Caco-2 (cell line): ENCODE measurements around the gene PCGF1. TPM values are rescaled to one million over a fixed set of nuclear protein-coding genes. Genes with fewer than 3 reads are reported as not detected.
A peak's percentile ranks its signal among the peaks of the same experiment; 100 is the strongest.

Source experiments
- BruUV-seq: library from RNA; stranded (reverse); fragments of 400-500 nt; replicated peaks from 2 replicates; lab custom pipeline; 2021; lab: Mats Ljungman, UMichigan
- CTCF ChIA-PET: fragments of 300-600 bp; sonication (Branson Sonifier 250); formaldehyde crosslinking; loops from one replicate; lab custom pipeline; 2022; ENCODE audit warnings: antibody characterized with exemption; lab: Charles Lee
- POLR2A ChIA-PET: fragments of 300-600 bp; sonication (Branson Sonifier 250); formaldehyde crosslinking; loops from one replicate; lab custom pipeline; 2022; ENCODE audit warnings: antibody characterized with exemption; lab: Charles Lee
- DNase-seq, 2 experiments: peaks; one replicate each; pipeline versions ENCODE4 v3.0.0 to v3.0.0-alpha.2; 2020 to 2022
- H3K27me3 ChIP-seq: replicated peaks from 2 replicates; pipeline ENCODE4 v1.6.0; 2011; ENCODE audit warnings: low read length; ENCODE audit not compliant: control insufficient read depth, insufficient read depth
- H3K36me3 ChIP-seq: 2 replicates; pipeline ENCODE4 v1.5.1; 2011; ENCODE audit warnings: low read length; ENCODE audit not compliant: control insufficient read depth, insufficient read depth
- H3K4me1 ChIP-seq: fragments of 250-450 bp; sonication (Bioruptor Pico); 2 replicates; pipeline ENCODE4 v1.5.1; 2020; ENCODE audit warnings: mild to moderate bottlenecking
- H3K4me3 ChIP-seq: 2 replicates; pipeline ENCODE4 v1.5.1; 2011; ENCODE audit warnings: low read depth, mild to moderate bottlenecking, control low read depth, low read length
- H3K9me3 ChIP-seq: fragments of 250-450 bp; sonication (Bioruptor Pico); 2 replicates; pipeline ENCODE4 v1.5.1; 2020; ENCODE audit warnings: mild to moderate bottlenecking, moderate library complexity
- H3K27ac Mint-ChIP-seq: one replicate; pipeline ENCODE4 v1.8.0; 2022; ENCODE audit warnings: mixed read lengths; ENCODE audit not compliant: unreplicated experiment
- H3K27me3 Mint-ChIP-seq: one replicate; pipeline ENCODE4 v1.8.0; 2022; ENCODE audit warnings: mixed read lengths; ENCODE audit not compliant: insufficient read depth, unreplicated experiment
- H3K36me3 Mint-ChIP-seq: one replicate; pipeline ENCODE4 v1.8.0; 2022; ENCODE audit warnings: mild to moderate bottlenecking, mixed read lengths; ENCODE audit not compliant: insufficient read depth, unreplicated experiment
- H3K4me1 Mint-ChIP-seq: one replicate; pipeline ENCODE4 v1.8.0; 2022; ENCODE audit warnings: low read depth, mixed read lengths; ENCODE audit not compliant: unreplicated experiment
- H3K4me3 Mint-ChIP-seq: one replicate; pipeline ENCODE4 v1.8.0; 2022; ENCODE audit warnings: mild to moderate bottlenecking, moderate library complexity, mixed read lengths; ENCODE audit not compliant: unreplicated experiment
- H3K9me3 Mint-ChIP-seq: one replicate; pipeline ENCODE4 v1.8.0; 2022; ENCODE audit warnings: mixed read lengths; ENCODE audit not compliant: unreplicated experiment
- intact Hi-C: fragments of 100-400 bp; cut with micrococcal nuclease; formaldehyde crosslinking; loops from one replicate; pipeline ENCODE4 v1.10.0; 2022; ENCODE audit not compliant: unreplicated experiment
- total RNA-seq: library from RNA; stranded (reverse); gene quantifications from 2 replicates; pipeline ENCODE4 v1.2.3, GENCODE V29; 2022
- TF ChIP-seq, protein P1 (sequence below), 2 experiments: fragments of 200-600 bp in 1 of 2; IDR thresholded peaks; 1 replicate in 1 of 2; 2 replicates in 1 of 2; pipeline versions ENCODE4 v1.5.1 to v1.8.0; 2011 to 2022; ENCODE audit warnings: antibody characterized with exemption in 1 of 2, control low read depth in 1 of 2, inconsistent platforms in 1 of 2, low read depth in 1 of 2, low read length in 1 of 2, mild to moderate bottlenecking in 1 of 2, moderate library complexity in 1 of 2; ENCODE audit not compliant: insufficient read depth in 1 of 2, severe bottlenecking in 1 of 2, unreplicated experiment in 1 of 2

Gene PCGF1
- total RNA-seq, 1 experiment from 2014 or later = 29.7 TPM

DNA sequence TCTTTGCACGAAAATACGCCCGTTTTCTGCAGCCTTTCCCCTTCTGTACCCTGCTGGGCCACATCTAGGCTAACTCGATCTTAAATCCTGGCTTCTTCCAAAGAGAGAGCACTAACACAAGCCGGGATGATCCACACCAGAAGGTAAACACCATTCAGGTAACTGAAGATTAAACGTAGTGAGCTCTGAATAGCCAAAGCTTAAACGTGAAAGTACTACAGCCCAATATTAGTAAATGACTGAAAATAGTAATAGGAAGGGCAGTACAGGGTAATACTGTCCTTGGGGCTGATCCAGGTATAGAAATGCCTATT is 34.6 kb downstream of the PCGF1 start:
- no peaks in the 10 kb centered on the region for H3K9me3 ChIP-seq
- peak overlapping the region; percentile 95 for H3K27ac Mint-ChIP-seq
- CTCF ChIA-PET = interaction anchor here (1.1 to 1.7 kb wide), 5 partner anchors 10 to 59 kb away, joined by 3 to 7 read pairs (median 6); partner anchors contain the start of genes CCDC142, TTC31 and WBP1
- H3K27me3 Mint-ChIP-seq = no peaks in the 10 kb centered on the region
- BruUV-seq = TSS peak; percentile 89
- H3K9me3 Mint-ChIP-seq = no peaks in the 10 kb centered on the region
- H3K4me1 Mint-ChIP-seq = peaks cover 8% of the 10 kb centered on the region
- peaks cover 52% of the 10 kb centered on the region for H3K36me3 Mint-ChIP-seq
- TF ChIP-seq, protein P1, sequence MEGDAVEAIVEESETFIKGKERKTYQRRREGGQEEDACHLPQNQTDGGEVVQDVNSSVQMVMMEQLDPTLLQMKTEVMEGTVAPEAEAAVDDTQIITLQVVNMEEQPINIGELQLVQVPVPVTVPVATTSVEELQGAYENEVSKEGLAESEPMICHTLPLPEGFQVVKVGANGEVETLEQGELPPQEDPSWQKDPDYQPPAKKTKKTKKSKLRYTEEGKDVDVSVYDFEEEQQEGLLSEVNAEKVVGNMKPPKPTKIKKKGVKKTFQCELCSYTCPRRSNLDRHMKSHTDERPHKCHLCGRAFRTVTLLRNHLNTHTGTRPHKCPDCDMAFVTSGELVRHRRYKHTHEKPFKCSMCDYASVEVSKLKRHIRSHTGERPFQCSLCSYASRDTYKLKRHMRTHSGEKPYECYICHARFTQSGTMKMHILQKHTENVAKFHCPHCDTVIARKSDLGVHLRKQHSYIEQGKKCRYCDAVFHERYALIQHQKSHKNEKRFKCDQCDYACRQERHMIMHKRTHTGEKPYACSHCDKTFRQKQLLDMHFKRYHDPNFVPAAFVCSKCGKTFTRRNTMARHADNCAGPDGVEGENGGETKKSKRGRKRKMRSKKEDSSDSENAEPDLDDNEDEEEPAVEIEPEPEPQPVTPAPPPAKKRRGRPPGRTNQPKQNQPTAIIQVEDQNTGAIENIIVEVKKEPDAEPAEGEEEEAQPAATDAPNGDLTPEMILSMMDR (IDR thresholded peaks at IDR 0.05; ENCODE audit: insufficient read depth in 1 of 2, low read depth in 1 of 2, low read length in 1 of 2, severe bottlenecking in 1 of 2, unreplicated experiment in 1 of 2) = no peak
- POLR2A ChIA-PET = interaction anchor here (0.5 to 2.4 kb wide), 6 partner anchors 10 to 1672 kb away, joined by 3 to 20 read pairs (median 4); partner anchors contain the start of genes CCDC142, TTC31 and WBP1
- no peak for DNase-seq
- peak overlapping the region; percentile 65 for H3K4me3 ChIP-seq
- peaks cover 4% of the 10 kb centered on the region; the same call in 1 of the 2 replicates for H3K4me1 ChIP-seq
- no peaks in the 10 kb centered on the region for H3K27me3 ChIP-seq
- intact Hi-C loops = loop anchor here (1.0 kb wide), 4 partner anchors 10 to 114 kb away; partner anchors contain the start of genes AUP1, HTRA2, TTC31 and WBP1
- H3K4me3 Mint-ChIP-seq = peak overlapping the region; percentile 93
- no peaks in the 10 kb centered on the region for H3K36me3 ChIP-seq

DNA sequence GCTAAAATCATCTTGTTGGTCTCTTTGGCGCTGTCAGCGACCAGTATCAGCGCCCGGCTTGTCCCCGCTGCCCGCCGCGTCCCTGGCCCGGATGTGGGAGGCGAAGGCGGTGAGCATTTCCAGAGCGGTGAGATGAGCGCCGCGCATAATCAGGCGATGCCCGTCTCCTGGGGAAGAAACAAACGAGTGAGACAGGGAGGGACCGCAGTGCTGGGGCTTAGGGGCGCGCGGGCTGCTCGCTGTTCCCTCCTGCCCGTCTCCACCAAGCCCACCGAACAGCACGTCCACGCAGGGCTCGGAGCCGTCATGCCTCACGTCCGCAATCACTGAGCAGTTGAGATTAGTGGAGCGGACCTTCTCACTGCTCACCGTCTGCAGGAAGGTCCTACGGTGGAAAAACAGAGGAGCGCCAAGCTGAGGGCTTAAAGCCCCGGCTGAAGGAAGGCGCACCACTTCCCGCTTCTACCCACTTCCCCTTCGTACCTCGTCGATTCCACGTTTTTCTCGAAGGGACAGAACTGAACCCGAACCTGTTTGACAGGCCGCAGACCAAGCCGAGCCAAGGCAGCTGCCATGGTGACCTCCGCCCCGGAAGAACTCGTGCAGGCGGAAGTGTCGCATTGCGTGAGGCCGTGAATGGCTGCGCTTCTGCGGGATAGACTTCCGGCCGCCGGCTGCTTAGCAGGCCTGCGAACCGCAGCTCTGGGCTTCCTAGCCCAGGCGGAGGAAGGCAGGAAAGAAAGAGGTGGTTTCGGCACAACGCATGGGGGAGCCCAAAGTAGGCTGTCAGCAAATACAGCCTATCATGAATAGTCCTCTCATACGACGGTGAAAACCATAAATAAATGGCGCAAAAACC is 35.2 kb downstream of the PCGF1 start, which contains the start of gene MRPL53:
MRPL53 (minus strand) TSS at position 595 of the 859 bp plus-strand sequence; CDS start at position 575, 20 bp downstream.
- Mint-ChIP-seq H3K27me3 (no peaks in the 10 kb centered on the region), H3K4me3 (peak within 1 kb of the TSS; percentile 93), H3K9me3 (no peaks in the 10 kb centered on the region), H3K4me1 (peaks cover 8% of the 10 kb centered on the region), H3K27ac (peak within 1 kb of the TSS; percentile 95), H3K36me3 (peaks cover 48% of the 10 kb centered on the region)
- TSS peak; percentile 89 for BruUV-seq
- ChIA-PET CTCF (interaction anchor here (0.6 to 1.7 kb wide), 6 partner anchors 10 to 691 kb away, joined by 3 to 7 read pairs (median 6); partner anchors contain the start of genes CCDC142, TTC31 and WBP1), POLR2A (interaction anchor here (0.6 to 2.4 kb wide), 6 partner anchors 10 to 32 kb away, joined by 3 to 20 read pairs (median 4); partner anchors contain the start of genes CCDC142, TTC31 and WBP1)
- TF ChIP-seq, protein P1 (IDR thresholded peaks at IDR 0.05; ENCODE audit: insufficient read depth in 1 of 2, low read depth in 1 of 2, low read length in 1 of 2, severe bottlenecking in 1 of 2, unreplicated experiment in 1 of 2) = no peak
- intact Hi-C loops = loop anchor here (1.0 kb wide), 4 partner anchors 11 to 115 kb away; partner anchors contain the start of genes AUP1, HTRA2, TTC31 and WBP1
- Histone ChIP-seq H3K4me1 (peaks cover 4% of the 10 kb centered on the region; the same call in 1 of the 2 replicates), H3K4me3 (peak within 1 kb of the TSS; percentile 65), H3K9me3 (no peaks in the 10 kb centered on the region), H3K36me3 (no peaks in the 10 kb centered on the region), H3K27me3 (no peaks in the 10 kb centered on the region)
- DNase-seq = peak; percentile 97
